HG03354 (cell line): ENCODE results near the gene ARNT2.

Source experiments
- ATAC-seq: cut with Tn5 transposase; IDR thresholded peaks from one replicate; pipeline ENCODE4 v1.9.1; 2021; ENCODE audit warnings: mild to moderate bottlenecking; ENCODE audit not compliant: unreplicated experiment, poor library complexity, severe bottlenecking

Gene ARNT2

DNA sequence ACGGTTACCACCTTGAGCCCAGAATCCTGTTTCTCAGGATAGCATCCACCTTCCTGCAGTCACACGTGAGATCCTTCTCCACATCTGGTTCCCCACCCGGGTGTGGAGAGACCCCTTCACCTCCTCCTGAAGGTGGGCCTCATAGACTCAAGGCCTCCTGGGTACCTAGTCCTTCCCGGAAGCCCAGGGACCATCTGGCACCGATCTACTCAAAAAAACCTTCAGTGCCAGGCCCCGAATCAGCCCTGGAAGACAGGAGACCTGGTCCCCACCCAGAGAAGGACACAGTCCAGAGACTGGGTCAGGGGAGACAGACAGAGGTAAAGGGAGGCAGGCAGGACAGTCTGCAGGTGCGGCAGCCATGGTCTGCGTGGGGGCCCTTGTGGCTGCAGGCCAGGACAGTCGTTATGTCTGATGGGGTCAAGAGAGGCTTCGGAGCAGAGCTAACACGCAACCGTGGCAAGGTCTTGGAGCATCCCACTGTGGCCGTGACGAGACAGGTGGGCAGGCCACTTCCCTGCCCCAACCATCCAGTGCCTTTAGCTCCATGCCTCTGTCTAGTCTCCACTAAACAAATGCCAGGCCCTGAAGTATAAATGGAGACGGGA lies 178.7 kb downstream of the ARNT2 start:
- ATAC-seq: no peak

DNA sequence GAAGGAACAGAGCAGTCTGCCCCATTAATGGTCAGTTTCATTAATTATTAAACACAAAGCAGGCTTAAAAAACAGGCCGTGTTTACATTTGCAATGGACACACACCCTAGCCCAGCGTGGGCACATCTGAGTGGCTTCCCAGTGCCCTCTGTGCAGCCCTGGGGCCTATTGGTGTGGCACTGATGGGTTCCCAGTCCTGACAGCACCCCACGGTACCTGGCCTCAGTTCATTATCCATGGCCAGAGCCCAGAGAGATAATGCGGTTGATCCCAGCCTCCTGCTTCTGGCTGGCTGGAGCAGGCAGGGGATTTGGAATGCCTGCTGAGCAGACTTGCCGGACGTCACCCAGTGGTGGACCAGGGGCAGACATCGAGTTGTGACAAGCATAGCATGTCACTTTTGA lies 180.4 kb downstream of the ARNT2 start:
- ATAC-seq: no peak

DNA sequence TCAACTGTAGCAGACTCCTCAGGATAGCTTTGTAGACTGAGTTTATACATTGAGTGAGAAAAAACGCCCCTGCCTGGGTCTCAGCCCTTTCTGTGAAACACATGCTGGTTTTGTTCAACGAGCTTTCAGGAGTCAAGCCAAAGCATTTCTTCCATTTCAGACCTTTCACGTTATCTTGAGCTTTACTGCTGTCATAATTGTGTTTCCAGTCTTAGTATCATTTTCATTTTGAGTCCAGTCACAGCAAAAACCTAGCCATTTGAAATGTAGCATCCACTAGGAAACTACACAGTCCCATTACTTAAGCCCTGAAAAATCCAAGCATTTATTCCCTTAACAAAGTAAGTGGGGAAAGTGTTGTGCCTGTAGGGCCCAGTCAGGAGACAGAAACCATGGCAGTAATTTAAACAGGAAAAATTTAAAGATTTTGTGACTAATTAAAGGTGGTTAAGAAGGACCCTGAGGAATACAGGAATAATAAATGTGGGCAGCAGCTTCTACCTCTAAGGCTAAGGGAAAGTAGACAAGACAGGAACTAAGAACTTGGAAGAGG lies 180.9 kb downstream of the ARNT2 start:
- no peak for ATAC-seq

GRCh38 chr15:80585544-80586018 lies 181.4 kb downstream of the ARNT2 start:
- ATAC-seq: no peak

DNA sequence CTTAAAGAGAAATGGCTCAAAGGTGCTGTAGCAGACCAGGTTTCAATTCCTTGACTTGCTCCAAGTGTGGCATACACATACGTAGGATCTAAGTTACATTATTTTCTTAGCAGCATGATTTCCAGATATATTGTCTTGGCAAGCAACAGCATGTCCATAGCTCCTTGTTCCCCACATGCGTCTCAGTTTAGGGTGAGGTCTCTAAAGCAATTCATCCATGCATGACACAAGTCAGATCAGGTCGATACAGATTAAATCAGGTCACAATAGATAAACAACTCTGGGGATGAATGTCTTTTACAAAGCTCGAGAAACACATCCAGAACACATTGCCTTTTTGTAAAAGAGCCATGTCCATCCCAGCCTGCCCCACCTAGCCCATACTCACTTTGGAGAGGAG lies 182.0 kb downstream of the ARNT2 start:
- ATAC-seq: no peak

DNA sequence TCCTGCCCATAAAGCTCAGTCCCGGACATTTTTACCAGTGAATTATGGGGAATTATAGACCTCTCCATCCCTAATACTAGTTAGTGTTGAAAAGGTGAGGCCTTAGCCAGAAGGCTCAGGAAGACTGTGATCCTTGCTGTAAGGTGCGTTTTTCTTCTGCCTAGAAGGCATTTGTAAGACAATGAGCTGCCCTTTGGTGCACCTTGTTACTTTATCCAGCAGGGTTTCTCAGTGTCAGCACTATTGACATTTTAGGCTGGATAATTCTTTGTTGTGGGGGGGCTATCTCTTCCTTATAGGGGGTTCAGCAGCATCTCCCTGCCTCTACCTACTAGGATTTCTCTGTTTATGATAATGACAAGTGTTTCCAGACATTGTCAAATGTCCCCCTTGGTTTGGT lies 182.8 kb downstream of the ARNT2 start:
- no peak for ATAC-seq

DNA sequence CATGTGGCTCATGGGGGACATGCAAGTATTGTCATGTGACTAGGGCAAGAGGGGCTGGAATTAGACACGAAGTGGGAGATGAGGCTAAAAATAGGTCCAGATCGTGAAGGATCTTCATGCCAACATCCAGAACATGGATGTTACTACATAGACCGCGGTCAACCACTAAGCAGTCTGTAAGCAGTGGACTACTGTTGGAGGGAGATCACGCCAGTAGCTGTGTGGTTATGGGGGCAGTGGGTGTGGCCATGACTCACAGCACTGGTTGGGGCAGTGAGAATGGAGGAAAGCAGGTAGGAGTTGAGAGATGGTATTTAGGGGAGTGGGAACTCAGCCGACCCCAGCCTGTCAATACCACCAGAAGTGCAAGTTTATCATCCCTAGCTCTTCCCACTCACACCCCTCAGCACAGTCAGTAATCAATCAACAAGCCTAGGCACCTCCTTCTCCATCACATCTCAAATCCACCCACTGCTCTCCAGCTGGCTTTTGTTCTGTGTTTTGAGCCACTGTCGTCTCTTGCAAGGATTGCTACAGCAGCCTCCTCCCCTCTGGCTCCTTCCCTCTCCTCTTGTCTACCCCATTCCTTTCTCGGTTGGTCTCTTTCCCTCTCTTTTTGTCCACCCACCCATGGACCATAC lies 183.8 kb downstream of the ARNT2 start:
- no peak for ATAC-seq

DNA sequence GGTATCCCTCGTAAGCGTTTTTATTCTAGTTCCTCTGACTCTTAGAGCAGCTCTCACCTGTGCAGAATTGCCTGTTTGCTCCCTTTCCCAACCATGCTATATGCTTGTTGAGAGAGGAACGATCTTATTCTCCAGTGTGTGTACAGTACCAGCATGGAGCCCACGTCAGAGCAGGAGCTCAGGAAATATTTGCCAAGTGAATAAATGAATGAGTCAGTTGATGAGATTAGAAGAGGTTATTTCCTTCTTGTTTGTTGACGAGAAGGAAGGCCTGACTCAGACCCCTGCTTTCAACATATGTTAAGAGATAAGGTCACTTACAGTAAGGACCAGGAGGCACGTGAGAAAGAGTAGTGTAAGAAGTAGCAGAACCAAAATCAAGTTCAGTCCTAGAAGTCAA lies 184.6 kb downstream of the ARNT2 start:
- ATAC-seq: no peak

GRCh38 chr15:80590761-80591355 lies 186.7 kb downstream of the ARNT2 start:
- no peak for ATAC-seq

GRCh38 chr15:80591471-80591870 lies 187.3 kb downstream of the ARNT2 start:
- no peak for ATAC-seq

GRCh38 chr15:80591938-80592825 lies 188.0 kb downstream of the ARNT2 start:
- no peak for ATAC-seq

DNA sequence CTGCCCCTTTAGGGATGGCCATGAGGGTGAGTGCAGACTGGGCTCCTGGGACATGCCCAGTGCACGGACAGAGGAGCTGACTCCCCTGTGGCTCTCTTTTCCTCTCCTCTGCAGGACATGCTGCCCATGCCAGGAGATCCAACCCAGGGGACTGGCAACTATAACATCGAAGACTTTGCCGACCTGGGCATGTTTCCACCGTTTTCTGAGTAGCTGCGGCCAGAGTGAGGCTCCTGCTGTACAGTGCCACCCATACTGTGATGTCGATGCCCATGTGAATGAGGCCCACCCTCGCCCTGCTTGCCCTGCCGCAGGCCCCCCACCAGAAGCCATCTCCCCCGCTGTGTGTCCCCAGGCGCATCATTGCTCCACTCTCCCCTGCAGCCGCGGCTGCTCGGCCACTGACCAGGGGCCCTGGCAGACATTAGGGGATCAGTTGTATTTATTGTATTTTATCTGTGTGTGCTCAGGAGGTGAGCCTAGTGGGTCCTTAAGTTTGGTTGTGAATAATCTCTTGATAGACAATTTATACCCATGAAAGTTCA lies 189.4 kb downstream of the ARNT2 start:
- ATAC-seq: no peak

DNA sequence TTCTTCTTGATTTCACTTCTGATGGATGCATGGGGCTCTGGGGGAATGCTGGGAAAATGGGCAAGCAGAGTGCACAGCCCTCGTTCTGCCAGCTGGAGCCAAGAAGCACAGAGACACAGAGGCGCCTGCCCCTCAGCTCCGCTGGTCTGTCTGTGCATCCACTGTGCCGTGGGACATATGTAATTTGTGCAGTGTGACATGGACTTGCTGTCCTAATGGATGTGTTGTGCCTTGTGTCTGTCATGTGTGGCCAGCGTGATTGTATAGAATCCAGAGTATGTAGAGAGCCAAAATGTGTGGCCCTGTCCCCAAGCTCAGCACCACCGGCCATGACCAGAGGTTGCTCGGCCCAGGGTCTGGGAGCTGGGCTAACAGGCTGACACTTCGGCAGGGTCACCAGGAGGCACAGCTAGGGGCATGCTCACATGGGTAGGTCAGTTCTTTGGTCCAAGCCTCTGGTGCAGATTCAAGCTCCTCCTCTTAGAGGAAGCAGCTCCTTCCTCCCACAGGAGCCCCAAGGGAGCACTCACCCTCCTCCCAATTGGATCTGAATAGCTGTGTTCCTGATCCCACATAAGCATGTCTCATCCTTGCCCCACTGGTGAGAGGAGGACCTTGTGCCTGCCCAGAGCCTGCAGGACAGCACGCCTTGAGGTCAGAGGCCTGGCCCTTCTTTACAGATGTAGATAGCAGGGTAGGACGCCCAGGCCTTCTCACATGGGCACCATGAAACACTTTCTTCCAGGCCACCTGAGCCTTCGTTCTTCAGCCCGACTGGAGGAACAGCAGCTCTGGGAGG lies 190.1 kb downstream of the ARNT2 start:
- no peak for ATAC-seq

DNA sequence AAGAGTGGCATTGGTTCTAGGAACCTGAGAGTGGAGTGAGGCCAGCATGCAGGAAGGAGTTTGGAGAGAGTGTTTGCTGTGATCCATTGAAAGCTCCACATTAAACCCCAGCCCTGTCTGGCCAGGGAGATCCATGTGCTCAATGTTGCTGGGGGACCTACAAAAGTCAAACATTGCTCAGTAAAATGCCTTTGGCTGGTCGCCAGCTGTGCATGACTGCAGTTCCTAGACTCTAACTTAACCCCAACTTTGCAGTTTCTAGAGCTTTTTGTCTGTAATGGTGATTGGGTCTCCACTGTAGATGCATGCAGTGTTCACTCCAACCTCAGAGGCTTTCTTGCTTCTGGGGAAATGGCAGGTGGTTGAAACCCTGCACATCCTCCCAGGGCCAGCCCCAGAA lies 191.2 kb downstream of the ARNT2 start:
- ATAC-seq: no peak

DNA sequence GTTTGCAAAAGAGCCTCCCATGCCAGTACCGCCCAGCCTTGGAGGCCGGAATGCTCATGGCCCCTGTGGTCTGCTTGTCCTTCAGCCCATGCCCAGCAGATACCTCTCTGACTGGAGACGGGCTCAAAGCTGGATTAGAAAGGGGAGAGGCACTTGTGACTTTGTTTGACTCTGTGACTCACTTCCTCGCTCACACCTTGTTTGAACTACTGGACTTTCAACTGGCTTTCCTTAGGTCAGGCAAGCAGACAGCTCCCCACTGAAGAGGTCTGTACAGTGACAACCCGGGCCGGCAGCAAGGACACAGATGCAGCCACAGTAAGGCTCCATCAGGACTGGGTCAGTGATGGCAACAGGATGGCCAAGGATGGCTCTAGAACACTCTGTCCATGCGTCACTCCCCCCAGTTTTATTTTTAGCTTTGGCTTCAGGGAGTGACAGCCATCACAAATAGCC lies 192.4 kb downstream of the ARNT2 start:
- no peak for ATAC-seq

GRCh38 chr15:80597076-80597475 lies 192.9 kb downstream of the ARNT2 start:
- no peak for ATAC-seq

GRCh38 chr15:80599359-80599758 lies 195.2 kb downstream of the ARNT2 start:
- no peak for ATAC-seq

DNA sequence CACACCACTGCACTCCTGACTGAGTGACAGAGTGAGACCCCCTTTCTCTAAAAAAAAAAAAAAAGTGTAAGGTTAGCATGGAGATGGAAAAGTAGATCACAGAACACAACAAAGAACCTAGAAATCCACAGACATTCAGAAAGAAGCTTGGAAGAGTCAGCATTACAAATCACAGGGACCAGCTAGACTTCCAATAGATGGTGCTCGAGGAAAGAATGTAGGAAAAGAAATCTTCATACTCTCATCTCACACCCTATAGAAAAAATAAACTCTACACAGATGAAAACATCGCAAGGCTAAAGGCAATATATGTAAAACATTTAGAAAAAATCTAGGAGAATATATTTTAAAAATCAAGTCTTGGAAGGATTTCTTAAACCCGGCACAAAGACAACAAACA lies 196.4 kb downstream of the ARNT2 start:
- ATAC-seq: no peak

- ATAC-seq: no peak
These were observed 197.1 kb downstream of the ARNT2 start for GRCh38 chr15:80601256-80601655.
